DMS114 treated with DMSO at 0.1 percent for 48 hours (cell line): ENCODE measurements around the gene UBL5.

Experiments used
- DNase-seq: peaks from one replicate; lab custom pipeline; 2025; ENCODE audit not compliant: unreplicated experiment; lab: John Stamatoyannopoulos, UW

Gene UBL5

DNA sequence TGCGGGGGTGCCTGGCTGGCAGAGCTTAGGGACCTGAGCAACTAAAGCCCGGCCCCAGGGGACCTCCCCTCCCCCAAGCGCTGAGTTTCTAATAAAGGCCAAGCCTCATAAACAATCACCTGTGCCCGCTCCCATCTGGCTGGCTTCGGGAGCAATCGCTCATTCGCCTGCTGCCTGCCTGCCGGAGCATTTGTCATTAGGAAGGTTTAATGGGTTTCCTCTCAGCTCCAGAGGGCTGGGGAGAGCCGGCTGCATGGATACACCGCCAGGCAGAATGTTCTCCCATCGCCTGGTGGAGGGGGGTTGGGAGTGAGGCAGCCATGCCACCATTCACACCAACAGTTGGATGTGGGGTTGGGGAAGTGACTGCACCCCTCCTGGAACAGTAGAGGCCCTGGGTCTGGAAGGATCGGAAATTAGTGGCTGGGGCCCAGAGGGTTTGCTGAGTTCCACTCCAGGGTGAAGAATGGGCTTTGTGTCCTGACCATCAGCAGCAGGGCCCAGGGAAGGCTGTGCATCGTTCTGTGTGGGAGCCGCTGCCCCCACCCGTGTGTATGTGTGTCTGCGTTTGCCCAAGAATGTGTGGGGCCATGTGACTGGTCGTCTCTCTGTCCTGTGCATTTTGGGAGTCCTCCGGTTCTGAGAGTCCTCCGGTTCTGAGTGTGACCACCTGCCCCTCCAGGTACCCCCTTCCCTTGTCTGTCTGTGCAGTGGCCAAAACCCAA, 22.7 kb downstream of the UBL5 start:
- DNase-seq, result no peak

DNA sequence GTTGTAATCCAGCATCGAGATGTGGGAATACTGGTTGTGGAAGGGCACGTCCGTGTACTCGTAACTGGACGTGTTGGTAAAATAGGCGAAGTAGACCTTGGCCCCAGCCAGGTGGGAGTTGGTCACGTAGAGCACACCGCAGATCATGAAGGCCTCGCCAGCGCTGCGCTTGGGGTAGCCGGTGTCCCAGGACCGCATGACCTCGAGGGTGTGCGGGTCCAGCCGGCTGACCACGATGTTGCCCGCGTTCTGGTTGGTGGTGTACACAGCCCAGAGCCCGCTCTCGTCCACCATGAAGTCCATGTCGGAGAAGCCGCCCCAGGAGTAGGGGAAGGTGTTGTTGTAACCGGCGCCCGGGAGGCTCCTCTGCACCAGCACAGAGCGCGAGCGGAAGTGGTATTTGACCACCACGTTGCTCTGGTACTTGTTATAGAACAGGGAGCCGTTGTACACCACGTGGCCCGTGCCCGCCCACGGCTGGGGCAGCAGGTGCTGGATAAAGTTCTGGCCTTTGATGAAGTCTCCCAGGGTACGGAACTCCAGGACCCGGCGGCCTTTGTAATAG, 26.6 kb downstream of the UBL5 start:
- no peak for DNase-seq

DNA sequence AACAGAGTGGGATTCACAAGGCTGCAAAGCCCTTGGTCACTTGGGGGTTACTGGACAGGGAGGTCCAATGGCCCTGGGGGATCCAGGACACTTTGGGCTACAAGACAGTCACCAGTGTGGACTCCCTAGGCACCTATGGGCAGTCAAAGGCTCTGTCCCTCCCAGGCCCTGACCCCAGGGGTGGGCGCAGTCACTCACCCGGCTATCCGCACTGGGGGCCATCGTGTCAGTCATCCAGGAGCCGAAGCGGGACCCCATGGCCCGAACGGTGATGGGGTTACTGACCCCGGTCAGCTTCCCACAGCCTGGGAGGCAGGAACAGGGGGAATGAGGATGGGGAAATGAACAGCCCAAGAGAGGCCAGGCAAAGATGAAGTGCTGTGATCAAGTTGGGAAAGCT, 28.9 kb downstream of the UBL5 start:
- no peak for DNase-seq

DNA sequence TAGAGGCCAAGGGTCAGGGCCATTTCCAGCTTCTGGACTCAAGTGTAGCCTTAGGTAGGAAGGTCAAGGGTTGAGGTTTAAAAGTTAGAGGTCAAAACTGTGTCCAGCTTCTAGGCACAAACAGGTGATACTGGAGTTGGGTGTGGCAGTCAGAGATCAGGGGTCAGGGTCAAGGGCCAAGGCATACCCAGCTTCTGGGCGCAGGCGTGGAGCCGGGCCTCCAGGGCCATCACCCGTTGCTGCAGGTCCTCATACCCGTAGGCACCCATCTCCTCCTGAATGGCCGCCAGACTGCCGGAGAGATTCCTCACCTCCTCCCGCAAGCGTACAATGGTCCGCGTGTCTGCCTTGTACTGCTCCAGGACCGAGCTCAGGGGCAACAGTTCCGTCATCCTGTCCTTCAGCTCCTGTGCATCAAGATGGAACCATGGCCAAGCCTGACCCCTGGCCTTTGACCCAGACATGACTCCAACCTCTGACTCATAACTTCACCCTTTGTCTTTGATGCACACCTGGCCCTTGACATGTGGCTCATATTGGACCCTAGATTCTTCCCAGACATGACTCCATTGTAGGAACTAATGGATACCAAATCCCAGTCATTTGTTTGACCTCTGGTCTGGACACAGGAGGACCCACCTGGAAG, 29.5 kb downstream of the UBL5 start:
- no peak for DNase-seq

DNA sequence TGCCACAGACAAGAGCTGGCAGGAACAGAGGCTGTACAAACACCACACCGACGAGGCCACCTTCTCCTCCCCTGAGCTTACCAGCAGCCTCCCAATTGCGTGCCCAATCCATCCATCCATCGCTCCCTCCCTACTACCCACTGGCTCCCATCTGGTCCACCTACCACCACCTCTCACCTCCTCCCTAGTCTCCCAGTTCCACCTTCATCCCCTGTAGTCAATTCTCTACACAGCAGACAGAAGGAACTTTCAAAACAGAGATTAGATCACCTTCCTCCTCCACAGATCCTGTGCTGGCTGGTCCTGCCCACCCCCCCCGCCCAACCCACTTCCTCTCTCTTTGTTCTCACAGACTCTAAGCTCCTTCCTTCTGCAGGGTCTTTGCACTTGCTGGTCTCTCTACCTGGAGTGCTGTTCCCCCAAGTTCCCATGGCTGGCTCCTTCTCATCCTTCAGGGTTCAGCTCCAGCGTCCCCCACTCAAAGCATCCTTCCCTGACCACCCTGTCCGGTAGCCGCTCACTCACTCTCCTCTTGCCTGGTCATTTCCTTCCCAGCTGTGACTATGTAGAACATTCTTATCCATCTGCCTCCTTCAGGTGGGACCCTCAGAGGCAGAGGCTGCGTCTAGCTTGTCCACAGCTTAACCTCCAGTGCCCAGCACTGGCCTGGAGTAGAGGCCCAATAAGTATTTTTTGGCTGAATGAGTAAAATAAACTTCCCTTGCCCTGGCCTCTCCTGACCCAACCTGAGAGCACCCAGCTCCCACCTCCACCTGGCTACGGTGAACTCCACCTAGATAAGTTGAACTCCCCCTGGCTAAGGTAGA, 30.4 kb downstream of the UBL5 start:
- no peak for DNase-seq

DNA sequence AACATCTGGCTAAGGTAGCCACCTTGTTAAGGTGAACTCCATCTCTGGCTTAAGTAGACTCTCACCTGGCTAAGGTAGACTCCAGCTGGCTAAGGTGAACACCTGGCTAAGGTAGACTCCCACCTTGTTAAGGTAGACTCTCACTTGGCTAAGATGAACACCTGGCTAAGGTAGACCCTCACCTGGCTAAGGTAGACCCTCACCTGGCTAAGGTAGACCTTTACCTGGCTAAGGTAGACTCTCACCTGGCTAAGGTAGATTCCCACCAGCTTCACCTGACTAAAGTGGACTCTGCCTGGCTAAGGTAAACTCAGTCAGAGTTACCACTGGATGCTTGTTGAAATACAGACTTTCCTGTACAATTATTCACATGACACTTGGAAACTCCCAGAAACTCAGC, 31.0 kb downstream of the UBL5 start:
- DNase-seq, result no peak

DNA sequence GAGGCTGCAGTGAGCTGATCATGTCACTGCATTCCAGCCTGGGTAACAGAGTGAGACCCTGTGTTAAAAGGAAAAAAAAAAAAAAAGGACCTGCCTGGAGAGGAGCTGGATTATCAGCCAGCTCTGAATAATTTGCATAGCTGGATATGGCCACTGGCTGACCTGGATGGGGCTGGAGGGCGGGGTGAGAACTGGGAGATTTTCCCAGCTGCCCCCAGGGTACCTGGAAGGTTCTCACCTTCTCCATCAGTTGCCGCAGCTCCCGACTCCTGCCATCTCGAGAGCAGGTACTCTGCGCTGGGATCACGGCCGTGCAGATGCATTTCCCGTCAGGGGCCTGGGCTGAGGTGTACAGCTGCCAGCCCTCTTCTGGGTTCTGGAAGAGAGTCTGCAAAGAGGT, 32.7 kb downstream of the UBL5 start:
- no peak for DNase-seq

DNA sequence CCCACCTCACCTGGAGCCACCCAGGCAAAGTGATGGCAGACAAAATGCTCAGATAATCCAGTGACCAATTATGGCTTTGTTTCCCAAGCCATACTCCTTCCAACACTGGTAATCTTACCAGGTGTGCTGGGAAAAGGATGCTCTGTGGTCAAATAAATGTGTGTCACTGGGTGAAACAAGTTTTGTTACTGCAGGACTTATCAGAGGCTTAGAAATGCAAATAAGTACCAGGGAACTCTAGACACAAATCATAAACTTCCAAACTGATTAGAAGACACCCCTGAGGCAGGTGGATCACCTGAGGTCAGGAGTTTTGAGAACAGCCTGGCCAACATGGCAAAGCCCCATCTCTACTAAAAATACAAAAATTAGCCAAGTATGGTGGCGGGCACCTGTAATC, 33.8 kb downstream of the UBL5 start:
- no peak for DNase-seq

DNA sequence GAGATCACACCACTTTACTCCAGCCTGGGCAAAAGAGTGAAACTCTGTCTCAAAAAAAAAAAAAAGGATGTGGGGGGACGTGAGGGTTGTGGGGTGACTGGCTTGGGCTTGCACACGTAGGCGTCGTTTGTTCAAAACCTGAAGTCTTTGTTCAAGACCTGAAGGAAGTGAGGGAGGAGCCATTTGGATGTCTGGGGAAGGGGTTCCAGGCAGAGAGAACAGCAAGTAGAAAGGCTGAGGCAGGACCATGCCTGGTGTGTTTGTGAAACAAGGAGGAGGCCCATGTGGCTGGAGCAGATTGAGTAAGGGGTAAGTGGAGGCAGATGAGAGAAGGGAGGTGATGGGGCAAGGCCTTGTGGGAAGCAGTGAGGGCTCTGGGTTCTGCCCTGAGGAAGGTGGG, 35.2 kb downstream of the UBL5 start:
- no peak for DNase-seq

DNA sequence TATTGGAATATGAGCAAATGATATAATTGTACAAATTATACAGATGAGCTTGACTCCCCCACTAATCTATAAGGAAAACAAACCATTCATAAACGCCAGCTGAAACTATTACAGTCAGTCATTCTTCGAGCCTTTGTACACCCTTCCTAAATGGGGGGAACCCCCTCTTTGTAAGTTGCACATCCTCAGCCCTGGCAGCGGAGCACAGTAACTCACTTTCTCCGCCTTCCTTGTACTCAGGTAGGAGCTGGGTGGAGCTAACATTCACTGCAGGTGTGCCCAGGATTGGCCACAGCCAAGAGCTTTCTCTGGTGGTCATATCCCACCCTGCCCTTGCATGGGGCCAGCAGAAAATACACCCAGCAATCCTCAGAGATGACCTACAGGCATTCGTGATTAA, 36.0 kb downstream of the UBL5 start:
- DNase-seq, result no peak

DNA sequence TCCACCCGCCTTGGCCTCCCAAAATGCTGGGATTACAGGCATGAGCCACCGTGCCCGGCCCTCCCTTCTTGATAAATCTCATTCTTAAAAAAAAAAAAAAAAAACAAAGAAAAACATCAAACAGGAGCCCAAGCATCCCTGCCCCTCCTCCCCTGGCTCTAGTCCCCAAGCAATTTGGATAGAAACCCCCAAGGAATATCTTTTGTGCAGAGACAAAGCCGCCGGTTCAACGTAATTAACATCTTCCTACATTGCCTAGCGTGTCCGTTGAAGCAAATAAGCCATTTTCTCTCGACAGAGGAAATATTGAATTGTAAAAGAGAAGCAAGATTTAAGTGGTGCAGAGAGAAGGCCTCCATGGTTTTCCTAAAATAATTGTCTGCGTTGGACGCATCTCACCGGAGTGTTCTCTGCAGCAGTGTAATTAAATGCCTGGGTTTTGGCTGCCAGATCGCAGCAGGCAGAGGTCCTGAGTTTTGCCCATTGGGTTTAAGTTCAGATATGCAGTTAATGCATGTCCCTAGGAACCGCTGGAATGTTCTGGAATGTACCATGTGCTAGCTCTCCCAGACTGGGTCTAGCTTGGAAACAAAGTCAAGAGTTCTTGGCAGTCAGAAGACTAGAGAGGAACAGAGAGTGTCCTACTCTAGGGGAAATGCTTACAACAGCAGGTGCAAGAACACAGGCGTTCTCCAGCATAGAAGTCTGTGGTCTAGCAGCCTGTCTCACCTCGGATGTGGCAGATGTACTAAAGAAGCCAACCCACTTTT, 38.2 kb downstream of the UBL5 start:
- DNase-seq, result no peak

DNA sequence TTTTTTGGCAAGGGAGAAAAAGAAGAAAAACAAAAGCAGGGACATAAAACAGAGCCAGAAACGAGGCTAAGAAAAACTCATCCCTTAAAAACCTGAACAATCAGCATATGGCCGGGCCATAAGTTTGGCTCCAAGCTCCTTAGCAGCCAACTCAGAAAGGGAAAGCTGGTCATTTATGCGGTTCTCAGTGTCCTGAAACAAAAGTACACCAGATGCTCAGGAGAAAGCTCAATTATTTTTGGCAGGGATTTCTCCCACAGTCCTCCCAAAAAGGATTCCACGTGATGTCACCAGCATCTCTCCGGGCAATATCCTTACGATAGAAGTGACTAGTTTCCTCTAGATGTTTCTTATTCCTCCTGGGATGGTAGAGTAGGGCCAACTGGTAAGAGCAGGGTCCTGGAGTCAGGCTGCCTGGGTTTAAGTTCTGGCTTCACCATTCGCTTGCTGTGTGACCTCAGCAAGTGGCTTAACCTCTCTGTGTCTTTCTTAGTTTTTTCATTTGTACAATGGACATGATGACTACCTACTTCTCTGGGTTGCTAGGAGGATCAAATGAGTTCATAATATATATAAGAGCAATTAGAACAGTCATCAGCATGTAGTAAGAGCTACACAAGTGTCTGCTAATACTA, 41.4 kb downstream of the UBL5 start:
- DNase-seq, result no peak

DNA sequence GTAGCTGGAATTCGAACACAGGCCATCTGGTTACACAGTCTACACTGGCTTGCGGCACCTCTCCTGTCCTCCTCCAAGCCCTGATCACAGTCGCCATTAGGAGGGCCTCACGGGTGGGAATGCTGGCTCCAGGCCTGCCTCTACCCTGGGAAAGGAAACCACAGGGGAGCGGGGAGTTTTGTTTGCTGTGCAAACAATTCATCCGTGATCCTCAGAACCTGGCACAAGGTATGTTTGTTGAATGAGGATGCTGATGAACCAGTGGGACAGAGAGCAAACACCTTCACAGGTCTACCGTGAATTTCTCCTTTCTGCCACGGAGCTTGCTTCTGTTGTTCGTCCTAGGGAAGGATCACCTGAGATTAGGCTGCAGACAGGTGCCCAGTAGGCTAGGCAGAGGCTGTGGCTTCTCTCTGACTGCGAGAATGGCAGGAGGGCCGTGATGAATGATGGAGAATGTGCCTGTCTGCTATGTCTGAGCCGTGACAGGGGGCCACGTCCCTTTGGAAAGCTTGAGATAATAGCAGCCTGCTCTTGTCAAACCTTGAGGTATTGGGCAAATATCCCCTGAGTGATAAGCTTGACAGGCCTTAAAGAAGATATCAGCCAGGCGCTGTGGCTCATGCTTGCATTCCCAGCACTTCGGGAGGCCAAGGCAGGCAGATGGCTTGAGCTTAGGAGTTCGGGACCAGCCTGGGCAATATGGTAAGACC, 44.1 kb downstream of the UBL5 start:
- DNase-seq, result no peak

DNA sequence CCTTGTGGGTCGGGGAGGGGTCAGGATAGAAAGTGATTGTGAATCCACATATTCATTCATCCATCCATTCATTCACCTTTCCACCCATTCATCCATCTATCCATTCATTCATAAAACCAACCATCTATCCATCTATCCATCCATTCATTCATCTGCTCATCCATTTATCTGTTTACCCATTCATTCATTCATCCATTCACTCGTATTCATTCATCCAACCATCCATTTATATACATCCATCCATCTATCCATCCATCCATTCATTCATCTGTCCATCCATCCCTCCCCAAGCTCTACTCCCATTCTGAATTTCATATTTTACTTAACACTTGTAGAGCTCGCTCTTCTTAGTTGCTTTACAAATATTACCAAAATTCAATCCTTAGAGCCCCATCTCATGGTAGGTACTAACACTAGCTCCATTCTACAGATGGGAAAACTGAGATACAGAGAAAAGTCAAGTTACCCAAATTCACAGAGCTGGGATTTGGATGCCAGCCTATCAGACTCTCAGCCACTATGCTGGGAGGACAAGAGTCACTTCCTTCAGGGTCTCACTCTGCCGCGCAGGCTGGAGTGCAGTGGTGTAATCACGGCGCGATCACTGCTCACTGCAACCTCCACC, 45.0 kb downstream of the UBL5 start:
- no peak for DNase-seq

DNA sequence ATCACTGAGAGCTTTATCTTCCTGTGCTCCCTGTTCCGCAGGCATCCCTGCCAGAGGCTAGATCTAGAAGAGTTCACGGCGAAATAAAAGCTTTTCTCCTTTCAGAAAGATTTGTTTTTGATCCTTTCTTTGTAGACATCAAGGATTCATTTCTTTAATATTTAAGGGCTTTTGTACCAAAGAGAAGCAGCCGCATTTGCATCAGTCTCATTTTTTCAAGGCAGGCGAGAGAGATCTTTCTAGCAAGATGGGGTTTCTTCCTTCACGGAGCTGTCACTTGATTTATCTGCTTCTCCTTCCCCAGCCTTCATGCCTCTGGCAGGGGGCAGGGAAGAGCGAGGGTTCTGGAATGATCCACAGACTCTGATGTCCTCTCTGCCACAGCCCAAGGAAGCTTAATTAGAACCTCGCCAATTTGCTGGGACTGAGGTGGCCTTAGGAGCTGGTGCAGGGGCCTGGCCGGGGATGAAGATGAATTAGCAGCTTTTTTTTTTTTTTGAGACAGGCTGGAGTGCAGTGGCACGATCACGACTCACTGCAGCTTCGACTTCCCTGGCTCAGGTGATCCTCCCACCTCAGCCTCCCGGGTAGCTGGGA, 47.4 kb downstream of the UBL5 start:
- DNase-seq, result no peak

DNA sequence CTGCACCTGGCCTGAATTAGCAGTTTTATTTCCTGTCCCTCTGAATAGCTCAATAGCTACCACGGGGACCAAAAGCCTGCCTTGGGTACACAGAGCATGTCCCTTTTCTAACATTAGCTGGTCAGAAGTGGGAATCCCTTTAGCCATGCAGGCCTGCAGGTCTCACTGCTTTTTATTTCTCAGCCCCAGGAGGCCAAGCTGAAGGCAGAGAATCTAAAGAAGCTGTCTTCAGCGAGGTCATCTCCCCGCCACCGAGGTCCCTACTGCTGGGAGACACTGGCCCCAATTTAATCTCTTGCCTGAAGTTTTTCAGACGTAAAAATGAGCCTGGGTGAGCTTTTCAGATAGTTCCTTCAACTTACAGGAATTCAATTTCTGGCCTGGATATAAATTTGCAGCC, 48.1 kb downstream of the UBL5 start:
- DNase-seq, result no peak

DNA sequence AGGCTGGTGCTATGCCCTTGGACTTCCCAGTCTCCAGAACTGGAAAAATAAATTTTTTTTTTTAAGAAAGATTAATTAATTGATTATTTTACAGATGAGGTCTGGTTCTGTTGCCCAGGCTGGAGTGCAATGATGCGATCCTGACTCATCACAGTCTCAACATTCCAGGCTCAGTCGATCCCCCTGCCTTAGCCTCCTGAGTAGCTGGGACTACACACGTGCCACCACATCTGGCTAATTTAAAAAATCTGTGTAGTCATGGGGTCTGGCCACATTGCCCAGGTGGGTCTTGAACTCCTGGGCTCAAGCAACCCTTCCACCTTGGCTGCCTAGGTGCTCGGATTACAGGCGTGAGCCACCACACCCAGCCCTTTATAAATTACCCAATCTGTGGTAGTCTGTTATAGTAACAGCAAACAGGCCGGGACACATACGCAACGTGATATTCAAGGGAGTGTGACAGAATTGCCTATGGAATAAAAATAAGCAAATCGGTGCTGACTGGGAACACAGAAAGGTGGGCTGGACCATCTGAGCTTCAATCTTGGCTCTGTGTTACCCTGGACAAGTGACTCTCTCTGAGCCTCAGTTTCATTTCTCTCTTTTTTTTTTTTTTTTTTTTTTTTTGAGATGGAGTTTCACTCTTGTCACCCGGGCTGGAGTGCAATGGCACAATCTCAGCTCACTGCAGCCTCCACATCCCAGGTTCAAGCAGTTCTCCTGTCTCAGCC, 50.2 kb downstream of the UBL5 start:
- no peak for DNase-seq

DNA sequence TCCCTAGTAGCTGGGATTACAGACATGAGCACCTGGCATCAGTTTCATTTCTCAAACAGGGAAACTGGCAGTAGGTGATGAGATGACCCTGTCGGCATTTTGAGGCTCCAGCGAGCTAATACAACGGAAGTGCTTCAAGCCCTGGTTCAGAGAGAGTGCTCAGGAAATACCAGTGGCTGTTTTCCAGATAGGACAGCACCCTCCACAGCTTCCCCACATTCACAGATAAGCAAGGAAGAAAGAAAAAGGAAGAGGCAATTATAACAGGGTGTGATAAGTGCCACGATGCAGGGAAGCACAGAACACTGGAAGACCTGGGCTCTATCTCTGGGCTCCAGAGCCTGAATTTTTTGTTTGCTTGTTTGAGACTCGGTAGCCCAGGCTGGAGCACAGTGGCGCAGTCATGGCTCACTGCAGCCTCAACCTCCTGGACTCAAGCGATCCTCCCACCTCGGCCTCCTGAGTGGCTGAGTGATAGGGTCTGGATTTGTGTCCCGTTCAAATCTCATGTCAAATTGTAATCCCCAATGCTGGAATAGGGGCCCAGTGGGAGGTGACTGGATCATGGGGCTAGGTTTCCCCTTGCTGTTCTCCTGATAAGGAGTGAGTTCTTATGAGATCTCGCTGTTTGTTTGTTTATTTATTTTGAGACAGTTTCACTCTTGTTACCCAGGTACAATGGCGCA, 50.9 kb downstream of the UBL5 start:
- DNase-seq, result no peak
